SK-N-SH treated with all-trans-retinoic acid at 6 μM for 48 hours (cell line): ENCODE results near the gene GSN.

Experiments used
- ARNTL ChIP-seq: fragments of 450-650 bp; formaldehyde crosslinking; IDR thresholded peaks from 2 replicates; pipeline ENCODE4 v1.5.0; 2020; ENCODE audit warnings: low read depth, mild to moderate bottlenecking, moderate library complexity, borderline replicate concordance
- CREB5 ChIP-seq: fragments of 250-450 bp; sonication (Bioruptor Pico); IDR thresholded peaks from 2 replicates; pipeline ENCODE4 v1.5.1; 2020; ENCODE audit warnings: low read depth, mild to moderate bottlenecking, moderate library complexity
- CSDC2 ChIP-seq: fragments of 250-450 bp; sonication (Bioruptor Pico); IDR thresholded peaks from 2 replicates; pipeline ENCODE4 v1.5.0; 2020; ENCODE audit warnings: mild to moderate bottlenecking, moderate library complexity
- ISL1 ChIP-seq: fragments of 250-450 bp; sonication (Bioruptor Pico); IDR thresholded peaks from 2 replicates; pipeline ENCODE4 v2.1.2; 2022; ENCODE audit warnings: mild to moderate bottlenecking, moderate library complexity
- PATZ1 ChIP-seq: fragments of 250-450 bp; sonication (Bioruptor Pico); IDR thresholded peaks from 2 replicates; pipeline ENCODE4 v1.8.0; 2020; ENCODE audit warnings: mild to moderate bottlenecking, moderate library complexity, borderline replicate concordance
- PPARA ChIP-seq: fragments of 250-450 bp; sonication (Bioruptor Pico); IDR thresholded peaks from 2 replicates; pipeline ENCODE4 v1.5.0; 2020; ENCODE audit warnings: mild to moderate bottlenecking, borderline replicate concordance
- RARB ChIP-seq: fragments of 250-450 bp; sonication (Bioruptor Pico); IDR thresholded peaks from 2 replicates; pipeline ENCODE4 v1.8.0; 2021; ENCODE audit warnings: mild to moderate bottlenecking, moderate library complexity
- TSHZ2 ChIP-seq: fragments of 250-450 bp; sonication (Bioruptor Pico); IDR thresholded peaks from 2 replicates; pipeline ENCODE4 v1.5.0; 2020; ENCODE audit warnings: mild to moderate bottlenecking, moderate library complexity
- ZFP30 ChIP-seq: fragments of 450-650 bp; formaldehyde crosslinking; IDR thresholded peaks from 2 replicates; pipeline ENCODE4 v1.5.0; 2022; ENCODE audit warnings: mild to moderate bottlenecking, moderate library complexity
- ZNF565 ChIP-seq: fragments of 450-650 bp; formaldehyde crosslinking; conservative IDR thresholded peaks from 2 replicates; pipeline ENCODE4 v1.5.0; 2020; ENCODE audit warnings: low read depth, mild to moderate bottlenecking, moderate library complexity
- ZNF70 ChIP-seq: fragments of 450-650 bp; formaldehyde crosslinking; IDR thresholded peaks from 2 replicates; pipeline ENCODE4 v1.5.0; 2020; ENCODE audit warnings: mild to moderate bottlenecking, moderate library complexity
- ZNF8 ChIP-seq: fragments of 450-650 bp; formaldehyde crosslinking; IDR thresholded peaks from 2 replicates; pipeline ENCODE4 v1.5.0; 2020; ENCODE audit warnings: mild to moderate bottlenecking, moderate library complexity

GRCh38 chr9:121246821-121247561 lies 21.0 kb upstream of the GSN start:
- no peak for TF ChIP-seq CREB5 (CRISPR knock-in tag)
- no peak for TF ChIP-seq ISL1 (CRISPR knock-in tag)
- no peak for TF ChIP-seq ZNF8 (CRISPR knock-in tag)
- TF ChIP-seq ZNF565 (CRISPR knock-in tag): no peak
- TF ChIP-seq RARB (CRISPR knock-in tag): no peak
- TF ChIP-seq ARNTL (CRISPR knock-in tag): no peak
- TF ChIP-seq PATZ1 (CRISPR knock-in tag): no peak
- no peak for TF ChIP-seq ZFP30 (CRISPR knock-in tag)
- TF ChIP-seq ZNF70 (CRISPR knock-in tag): no peak
- TF ChIP-seq PPARA (CRISPR knock-in tag): no peak
- TF ChIP-seq TSHZ2 (CRISPR knock-in tag): no peak
- no peak for TF ChIP-seq CSDC2 (CRISPR knock-in tag)
